HG02840 (cell line): ENCODE measurements around the gene RTN4R.
"Not testable (repeated sequence)": the region's sequence is repeated elsewhere in the genome, so short reads cannot be mapped to it uniquely, and the experiment has no call there.

Experiments used
- ATAC-seq: cut with Tn5 transposase; IDR thresholded peaks from one replicate; pipeline ENCODE4 v1.9.1; 2021; ENCODE audit warnings: mild to moderate bottlenecking, moderate library complexity, moderate number of reproducible peaks; ENCODE audit not compliant: unreplicated experiment, low FRiP score

Gene RTN4R

DNA sequence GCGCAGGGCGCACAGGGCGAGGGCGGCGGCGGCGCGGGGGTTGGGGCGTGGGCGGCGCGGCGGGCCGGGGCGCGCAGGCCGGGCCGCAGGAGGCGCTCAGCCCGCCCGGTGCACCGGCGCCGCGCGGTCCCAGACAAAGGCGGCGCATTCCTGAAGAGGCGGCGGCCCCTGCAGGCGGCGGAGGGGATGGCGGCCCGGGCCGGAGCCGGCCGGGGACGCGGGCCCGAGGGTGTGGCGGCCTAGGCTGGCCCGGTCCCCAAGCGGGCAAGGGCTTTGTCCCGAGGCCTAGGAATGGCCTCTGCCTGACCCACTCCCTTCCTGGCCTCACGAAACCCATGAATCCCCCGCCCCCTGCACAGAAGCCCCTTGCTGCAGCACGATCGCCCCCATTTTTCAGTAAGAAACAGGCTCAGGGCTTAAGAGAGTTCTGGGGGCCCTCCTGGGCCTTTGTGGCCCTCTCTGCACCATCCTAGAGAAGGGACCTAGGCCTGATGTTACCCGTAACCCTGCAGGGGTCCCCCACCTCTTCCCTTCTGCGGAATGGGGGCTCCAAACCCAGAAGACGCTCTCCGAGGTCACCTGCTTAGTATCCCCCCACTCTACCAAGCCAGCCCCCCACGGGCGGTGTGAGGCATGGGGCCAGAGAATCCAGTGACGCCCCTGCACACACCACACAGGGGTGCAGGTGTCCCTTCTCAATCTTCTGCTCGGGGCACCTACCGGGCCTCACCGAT, at the start of gene RTN4R:
TSS of gene RTN4R (minus strand) at position 40 of the 734 bp plus-strand sequence. CDS start 226 bp downstream, outside the sequence.
- ATAC-seq = no peak

DNA sequence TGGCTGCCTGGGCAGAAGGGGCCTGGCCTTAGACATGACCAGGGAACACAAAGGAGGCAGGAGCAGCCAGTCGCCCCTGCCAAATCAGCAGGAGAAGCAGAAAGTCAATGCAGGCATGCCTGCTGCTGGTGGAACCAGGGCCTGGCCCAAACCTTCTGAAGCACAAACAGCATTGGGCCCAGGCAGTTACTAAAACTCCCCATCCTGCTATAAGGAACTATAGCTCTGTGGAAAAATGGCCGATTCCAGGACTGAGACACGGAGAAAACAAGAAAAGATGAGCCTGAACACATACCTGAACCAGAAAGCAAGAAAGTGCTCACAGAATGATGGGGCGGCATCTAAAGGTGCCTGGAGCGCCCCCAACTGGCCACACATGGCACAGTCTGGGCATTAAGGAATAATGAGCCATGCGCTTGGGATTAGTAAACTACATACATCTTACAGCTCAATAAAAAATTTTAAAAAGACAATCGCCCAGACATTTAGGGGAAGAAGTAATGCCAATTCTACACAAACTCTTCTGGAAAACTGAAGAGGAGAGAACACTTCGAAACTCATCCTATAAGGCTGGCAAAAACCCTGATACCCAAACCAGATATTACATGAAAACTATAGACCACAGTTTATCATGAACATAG, 49.4 kb upstream of the RTN4R start:
- not testable (repeated sequence) for ATAC-seq

DNA sequence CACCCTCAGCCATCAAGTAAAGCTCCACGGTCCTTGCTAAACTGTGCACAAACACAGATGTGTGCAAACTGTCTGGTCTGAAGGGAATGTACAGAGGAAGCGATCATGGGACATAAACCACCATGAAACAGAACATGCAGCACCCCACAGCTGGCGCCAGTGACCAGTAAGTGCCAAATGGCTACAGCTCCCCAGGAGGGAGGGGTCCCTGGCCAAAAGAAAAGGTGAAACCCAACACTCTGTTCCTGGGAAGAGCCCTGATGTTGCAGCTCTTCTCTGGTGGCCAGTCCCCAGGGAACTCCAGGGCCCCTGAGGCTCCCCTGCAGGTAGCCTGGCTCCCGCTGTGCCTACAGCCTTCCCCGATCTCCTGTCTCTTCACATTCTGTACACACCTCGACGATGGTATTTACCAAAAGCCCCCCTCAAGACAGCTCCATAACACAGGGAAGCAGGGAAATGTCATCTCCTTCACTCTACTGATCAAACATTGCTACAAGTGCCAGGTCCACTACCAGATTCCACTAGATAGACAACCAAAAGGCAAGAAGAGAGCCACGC, 48.8 kb upstream of the RTN4R start:
- ATAC-seq = no peak

DNA sequence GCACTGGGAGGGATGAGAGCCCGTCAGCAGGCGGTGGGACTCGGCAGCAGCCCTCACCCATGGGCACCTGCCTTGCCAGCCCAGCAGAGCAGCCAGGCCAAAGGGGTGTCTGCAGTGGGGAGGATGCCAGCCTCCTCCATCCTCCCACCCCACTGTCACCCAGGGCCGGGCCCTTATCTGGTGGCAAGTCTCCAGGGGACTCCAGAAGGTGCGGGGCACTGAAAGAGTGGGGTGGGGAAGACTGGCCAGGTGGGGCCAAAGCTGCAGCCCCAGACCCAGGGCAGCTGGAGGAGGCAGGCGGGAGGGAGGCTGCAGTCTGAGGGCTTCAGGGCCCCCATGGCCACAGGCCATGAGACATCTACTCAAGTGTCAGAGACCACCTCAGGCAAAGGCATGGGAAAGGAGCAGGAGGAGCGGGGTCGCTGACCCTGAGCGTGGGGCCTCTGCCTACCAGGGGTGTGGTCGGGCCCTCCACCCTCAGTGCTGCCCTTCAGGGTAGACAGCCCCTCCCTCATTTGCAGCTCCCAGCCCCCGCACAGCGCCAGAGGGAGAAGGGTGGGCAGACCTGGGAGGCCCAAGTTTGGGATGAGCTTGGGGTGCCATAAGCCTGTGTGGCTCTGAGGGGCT, 48.2 kb upstream of the RTN4R start:
- no peak for ATAC-seq

DNA sequence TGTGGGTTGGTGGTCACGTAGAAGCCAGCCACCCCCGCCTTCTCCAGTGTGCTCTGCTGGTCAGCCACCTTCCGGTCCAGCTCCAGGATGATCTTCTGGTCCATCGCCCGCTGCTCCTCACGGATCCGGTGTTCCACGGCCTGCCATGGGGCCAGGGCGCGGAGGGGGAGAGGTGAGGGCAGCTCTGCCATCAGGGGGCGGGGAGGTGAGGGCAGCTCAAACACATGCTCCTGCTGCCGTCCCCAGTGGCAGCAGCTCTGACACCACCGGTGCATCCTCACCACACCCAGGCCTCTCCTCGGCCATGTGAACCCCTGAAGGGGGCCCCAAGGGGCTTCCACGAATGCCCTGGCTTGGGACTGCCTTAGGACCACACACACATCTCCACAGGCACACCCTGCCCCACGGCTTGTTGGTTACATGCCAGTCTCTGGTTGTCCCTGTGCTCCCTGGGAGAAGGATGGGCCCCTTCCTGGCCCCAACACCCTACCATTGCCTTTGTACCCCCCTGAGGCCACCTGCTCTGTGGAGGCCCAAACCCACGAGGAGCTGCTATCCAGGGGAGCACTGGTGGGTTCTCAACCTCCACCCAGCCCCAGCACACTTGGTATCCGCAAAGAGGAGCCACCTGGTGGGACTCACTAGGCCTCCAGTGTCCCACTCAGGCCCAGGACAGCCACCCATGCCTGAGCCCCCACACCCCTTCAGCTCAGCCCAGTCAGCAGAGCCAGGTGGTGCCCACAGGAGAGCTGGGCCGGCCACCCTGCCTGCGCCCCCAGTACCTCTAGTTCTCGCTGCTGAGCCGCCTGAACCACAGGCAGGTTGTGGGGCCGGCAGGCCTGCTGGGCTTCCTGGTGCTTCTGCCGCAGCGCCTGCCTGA, 47.5 kb upstream of the RTN4R start:
- ATAC-seq = no peak

DNA sequence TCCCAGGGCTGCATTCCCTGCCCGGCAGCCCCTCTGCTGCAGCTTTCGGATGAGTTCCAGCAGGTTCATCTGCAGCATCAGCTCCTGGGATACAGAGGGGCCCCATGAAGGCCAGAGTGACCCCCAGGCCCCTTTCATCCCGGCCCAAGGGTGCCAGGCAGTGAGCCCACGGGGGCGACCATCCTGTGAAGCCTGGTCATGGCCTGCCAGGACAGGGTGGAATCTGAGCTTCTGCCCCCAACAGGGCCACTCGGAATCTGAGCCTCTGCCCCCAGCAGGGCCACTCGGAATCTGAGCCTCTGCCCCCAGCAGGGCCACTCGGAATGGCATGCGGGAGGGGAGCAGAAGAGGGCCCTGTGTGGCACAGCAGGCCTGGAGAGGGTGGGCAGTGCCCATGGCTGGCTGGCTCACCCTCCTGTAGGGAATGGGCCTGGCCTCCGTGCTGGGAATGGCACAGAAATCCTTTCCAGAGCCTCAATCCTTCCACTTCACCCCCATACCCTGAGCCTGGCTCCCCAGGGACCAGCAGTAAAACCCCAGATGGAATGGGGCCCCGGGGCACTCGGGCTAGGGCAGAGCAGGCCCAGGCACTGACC, 46.7 kb upstream of the RTN4R start:
- not testable (repeated sequence) for ATAC-seq

DNA sequence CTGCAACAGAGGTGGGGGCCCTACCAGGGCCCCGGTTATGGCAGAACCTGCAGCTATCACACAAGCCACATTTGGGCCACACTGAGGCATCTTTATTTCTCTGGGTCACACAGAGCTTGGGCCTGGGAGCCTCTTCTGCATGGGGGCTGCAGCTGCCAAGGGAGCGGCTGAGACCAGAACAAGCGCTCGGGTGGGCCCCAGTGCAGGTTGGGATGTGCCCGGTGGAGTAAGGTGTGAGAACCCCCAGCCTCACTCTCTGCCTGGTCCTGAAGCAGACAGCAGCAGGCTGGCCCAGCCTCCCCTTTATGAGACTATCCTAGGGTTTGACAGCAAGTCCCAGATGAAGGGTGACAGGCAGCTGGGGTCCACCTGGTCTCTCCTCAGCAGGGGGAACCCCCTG, 46.1 kb upstream of the RTN4R start:
- ATAC-seq = not testable (repeated sequence)

- not testable (repeated sequence) for ATAC-seq
Observed at GRCh38 chr22:20313306-20314077, 45.4 kb upstream of the RTN4R start.

DNA sequence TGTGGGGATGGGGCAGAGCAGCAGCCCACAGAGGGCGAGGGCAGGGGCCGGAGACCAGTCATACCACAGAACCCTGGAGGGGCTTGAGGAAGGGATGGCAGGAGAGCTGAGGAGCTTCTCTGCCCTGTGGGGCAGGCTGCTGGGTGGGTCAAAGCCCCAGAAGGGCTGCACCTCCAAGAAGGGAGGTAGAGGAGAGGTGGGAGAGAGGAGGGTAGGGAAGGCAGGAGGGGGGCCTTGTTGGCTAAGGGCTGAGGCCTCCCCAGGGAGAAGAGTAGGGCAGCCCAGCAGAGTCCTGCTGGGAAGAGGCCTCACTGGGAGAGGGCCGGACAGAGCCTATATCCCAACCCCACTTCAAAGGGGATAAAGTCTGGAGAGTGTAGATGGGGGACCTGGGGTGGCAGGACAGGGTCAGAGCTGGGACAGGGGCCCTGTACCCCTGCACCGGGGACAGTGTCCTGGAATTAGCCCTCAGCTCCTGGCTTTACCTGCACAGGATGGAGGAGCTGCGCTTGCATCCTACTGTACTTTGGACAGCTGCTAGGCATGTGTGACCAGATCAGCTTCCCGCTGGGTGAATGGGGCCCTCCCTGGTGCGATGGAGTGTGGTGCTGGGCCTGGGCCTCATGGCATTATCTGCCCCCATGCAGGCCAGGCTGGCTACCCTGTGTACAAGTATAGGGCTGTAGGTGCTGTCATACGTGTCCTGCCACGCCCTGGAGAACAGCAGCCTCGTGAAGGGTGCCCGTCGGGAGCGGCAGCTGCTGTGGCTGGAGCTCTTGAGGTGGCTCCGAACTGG, 44.5 kb upstream of the RTN4R start:
- ATAC-seq = no peak

DNA sequence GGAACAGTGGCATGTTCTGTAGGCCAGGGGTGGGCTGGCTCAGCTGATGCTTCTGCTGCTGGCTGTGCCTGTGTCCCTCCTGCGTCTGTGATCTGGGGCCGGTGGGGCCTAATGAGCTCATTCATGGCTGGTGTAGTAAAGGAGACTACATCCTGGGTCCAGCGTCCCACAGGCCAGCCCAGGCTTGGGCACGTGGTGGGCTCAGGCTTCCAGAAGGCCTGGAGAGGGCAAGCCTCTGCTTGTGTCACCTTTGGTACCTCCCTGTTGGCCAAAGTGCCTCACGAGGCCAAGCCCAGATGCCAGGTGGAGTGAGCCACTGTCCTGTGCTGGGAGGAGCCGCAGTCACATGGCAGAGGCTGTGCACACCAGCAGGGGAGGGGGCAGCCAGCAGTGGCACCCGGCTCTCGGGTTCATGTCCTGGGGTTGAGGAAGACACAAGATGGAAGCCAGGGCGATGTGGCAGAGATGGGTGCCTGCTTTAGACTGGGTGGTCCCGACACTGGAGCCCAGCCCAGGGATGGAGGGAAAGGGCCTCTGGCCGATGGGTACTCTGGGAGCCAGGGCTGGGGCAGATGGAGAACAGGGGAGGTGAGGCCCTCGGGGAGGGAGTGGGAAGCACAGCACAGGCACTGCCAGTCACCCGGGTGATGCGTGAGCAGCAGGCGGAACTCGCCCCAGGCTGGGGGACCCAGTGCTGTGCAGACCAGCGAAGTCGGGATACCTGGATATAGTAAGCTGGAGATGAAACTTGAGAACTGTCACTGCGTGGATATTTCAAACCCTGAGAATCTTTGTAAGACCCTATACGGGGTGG, 43.3 kb upstream of the RTN4R start:
- ATAC-seq = not testable (repeated sequence)

DNA sequence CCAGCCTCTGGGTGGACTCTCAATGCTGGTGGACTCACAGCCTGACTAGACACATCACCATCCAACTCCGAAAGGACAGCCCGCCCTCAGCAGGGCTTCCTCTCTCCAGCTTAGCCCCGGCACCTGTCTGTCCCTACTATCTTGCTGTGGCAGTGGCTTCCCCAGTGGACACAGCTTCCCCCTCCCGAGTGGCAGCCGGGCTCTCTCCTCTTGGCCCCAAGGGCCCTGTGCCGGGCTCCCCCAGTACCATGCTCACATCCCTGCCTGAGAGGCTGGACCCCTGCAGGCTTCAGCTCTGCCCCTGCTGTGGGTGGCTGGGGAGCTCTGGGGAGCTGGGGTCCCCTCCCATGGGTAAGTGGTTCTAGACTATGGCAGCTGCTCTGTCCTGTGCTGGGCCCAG, 42.7 kb upstream of the RTN4R start:
- not testable (repeated sequence) for ATAC-seq

DNA sequence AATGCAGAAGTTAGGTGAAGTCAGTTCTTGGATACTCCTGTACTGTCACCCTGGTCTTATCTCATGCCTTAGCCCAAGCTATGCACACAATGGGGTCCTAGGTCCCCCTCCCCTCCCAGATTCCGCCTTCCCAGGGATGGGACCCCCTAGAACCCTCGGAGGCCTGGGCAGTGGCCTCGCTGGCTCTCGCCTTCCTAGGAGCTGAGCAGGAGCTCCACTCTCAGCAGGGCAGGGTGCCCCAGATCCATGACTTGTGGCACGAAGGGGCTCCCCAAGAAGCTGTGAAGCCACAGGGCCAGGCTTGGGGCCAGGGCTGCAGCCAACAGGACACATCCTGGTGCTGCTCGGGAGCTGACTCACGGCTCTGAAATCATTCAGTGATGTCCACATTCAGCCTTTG, 42.1 kb upstream of the RTN4R start:
- ATAC-seq = not testable (repeated sequence)

DNA sequence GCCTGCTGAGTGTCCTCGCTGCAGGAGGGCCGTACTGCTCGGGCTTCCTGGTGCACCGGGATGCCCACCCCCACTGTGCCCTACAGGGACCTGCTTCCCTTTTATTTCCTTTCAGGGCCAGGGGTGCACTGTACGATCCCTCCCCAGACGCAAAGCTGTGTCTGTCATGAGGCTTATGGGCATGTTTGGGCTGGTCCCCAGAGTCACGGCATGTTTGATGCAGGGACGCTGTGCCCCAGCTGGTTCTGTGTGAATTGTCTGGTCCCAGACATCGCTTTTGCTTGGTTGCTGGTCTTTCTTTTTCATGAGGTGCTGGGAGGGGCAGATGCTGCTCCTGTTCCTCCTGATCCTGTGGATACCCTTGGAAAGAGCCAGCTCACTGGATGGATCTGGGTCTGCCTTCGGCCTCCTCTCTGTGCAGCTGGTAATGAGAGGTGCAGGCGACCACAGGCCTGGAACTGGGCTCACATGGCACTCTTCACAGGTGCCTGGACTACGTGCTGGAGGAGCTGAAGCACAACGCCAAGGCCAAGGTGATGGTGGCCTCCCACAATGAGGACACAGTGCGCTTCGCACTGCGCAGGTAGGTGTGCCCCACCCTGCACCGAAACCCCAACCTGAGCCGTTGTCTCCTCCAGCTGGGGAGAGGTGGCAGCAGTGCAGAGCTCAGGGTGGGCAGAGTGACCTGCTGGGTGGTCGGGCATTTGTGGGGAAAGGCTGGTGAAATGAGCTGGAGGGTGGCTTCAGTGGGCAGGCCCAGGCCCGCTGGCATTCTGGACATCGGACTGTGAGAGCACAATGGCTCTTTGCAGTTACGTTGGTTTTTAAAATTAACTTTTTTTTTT, 40.9 kb upstream of the RTN4R start:
- not testable (repeated sequence) for ATAC-seq

DNA sequence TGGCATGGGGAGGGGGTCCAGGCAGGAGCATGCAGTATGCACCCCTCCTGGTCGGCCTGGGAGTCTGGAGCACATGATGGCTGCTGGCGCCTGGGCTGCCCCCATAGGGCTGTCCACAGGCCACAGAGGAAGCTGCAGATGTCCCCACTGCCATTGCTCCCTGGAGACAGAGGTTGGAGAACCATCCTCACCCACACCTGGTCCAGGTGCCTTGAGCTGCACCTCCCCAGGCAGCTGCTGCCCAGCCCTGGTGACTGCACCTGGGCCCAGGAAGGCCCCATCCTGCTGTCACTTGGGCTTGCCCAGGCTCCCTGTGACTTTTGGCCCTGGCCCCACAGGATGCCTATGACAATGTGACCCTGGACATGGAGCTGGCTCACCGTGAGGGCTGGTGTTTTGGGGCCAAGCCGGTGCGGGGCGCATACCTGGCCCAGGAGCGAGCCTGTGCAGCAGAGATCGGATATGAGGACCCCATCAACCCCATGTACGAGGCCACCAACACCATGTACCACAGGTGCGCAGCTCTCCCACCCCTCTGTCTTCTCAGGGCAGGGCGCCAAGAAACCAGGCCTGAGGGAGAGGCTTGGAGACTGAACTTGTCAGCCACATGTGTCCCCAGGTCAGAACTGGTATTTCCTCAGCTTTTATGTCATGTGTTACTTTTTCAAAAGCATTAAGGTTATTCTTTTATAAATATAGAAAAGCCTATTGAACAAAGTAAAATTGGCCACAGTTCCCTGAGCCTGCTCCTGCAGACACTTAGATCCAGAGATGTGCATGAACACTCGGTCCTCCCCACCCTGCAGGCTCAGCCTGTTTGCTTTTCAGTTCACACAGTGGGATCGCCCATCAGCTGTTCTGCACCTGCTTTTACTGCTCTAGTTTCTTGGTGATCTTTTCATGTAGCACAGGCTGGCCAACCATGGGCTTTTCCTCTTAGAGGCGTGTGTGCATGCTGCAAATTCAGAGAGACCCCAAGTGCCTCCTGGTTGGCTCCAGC, 39.6 kb upstream of the RTN4R start:
- ATAC-seq = not testable (repeated sequence)

GRCh38 chr22:20306646-20307447, 38.7 kb upstream of the RTN4R start:
- not testable (repeated sequence) for ATAC-seq
